HG03457 (cell line): ENCODE results near the gene SLC11A1.

Source experiments
- ATAC-seq: cut with Tn5 transposase; IDR thresholded peaks from one replicate; pipeline ENCODE4 v1.9.1; 2021; ENCODE audit warnings: moderate number of reproducible peaks; ENCODE audit not compliant: unreplicated experiment

Gene SLC11A1

DNA sequence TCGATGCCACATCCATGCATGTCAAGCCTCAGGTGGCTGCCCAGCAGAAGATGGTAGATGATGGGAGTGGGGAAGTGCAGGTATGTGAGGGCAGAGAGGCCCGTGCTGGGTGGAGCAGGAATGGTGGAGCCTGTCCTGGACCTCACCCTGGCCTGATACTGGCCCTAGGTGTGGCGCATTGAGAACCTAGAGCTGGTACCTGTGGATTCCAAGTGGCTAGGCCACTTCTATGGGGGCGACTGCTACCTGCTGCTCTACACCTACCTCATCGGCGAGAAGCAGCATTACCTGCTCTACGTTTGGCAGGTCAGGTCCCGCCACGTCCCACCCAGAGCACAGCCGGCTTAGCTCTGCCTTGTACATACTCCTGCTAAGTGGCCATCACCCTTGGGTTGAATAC lies 49.8 kb downstream of the SLC11A1 start:
- ATAC-seq = no peak

DNA sequence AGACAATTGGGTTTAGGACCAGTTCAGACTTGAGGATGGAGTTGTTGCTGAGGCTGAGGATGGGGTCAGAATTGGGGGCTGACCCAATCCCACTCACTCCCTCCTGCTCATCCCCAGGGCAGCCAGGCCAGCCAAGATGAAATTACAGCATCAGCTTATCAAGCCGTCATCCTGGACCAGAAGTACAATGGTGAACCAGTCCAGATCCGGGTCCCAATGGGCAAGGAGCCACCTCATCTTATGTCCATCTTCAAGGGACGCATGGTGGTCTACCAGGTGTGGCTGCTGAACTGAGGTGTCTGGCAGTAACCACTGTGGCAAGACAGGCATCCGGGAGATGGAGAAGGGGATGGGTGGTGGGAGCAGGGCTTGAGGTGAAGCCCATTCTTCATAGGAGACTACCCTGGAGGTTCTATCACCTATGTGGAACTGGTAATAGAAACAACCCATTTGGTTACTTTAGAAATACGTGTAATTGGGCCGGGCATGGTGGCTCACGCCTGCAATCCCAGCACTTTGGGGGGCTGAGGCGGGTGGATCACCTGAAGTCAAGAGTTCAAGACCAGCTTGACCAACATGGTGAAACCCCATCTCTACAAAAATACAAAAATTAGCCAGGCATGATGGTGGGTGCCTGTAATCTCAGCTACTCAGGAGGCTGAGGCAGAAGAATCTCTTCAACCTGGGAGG lies 50.7 kb downstream of the SLC11A1 start:
- ATAC-seq = no peak

DNA sequence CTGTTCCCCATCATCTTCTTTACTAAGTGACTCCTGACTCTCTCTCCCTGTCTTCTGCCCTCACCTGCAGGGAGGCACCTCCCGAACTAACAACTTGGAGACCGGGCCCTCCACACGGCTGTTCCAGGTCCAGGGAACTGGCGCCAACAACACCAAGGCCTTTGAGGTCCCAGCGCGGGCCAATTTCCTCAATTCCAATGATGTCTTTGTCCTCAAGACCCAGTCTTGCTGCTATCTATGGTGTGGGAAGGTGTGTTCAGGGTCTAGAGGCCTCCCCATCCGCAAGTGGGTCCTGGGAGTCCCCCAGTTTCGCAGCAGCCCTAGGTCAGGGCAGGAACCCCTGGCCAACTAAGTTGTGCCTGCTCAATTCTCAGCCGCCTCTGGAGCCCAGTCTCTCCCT lies 52.4 kb downstream of the SLC11A1 start:
- ATAC-seq = no peak

DNA sequence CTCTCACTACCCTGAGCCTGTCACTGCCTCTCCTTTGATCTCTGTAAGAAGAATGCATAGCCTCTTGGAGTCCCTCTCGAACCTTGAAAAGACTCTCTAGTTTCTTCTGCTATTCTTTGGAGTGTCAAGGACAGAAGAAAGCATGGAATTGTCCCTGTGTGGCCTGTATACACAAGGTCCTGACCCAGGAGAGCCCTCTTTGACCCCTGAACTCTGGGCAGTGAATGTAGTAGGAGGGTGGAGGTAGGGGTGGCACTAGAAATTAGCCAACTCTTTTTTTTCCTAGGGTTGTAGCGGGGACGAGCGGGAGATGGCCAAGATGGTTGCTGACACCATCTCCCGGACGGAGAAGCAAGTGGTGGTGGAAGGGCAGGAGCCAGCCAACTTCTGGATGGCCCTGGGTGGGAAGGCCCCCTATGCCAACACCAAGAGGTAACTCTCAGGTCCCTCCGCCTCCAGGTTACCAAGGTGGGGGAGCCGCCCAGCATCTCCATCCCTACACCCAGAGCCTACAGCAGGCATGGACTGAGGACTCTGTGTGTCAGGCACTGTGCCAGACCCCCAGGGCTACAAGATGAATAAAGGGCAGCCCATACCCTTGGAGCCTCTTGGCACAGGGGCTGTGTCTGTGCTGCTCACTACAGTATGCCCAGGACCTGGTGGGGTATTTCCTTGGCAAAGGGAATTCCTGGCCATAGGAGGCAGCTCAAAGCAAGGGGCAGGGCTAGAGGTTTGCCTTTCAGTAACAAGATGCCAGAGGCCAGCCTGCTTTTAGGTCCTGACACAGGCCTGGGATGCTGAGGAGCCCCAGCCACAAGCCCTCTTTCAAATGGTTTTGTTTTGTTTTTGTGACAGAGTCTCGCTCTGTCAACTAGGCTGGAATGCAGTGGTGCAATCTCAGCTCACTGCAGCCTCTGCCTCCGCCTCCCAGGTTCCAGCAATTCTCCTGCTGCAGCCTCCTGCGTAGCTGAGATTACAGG lies 53.2 kb downstream of the SLC11A1 start:
- no peak for ATAC-seq

DNA sequence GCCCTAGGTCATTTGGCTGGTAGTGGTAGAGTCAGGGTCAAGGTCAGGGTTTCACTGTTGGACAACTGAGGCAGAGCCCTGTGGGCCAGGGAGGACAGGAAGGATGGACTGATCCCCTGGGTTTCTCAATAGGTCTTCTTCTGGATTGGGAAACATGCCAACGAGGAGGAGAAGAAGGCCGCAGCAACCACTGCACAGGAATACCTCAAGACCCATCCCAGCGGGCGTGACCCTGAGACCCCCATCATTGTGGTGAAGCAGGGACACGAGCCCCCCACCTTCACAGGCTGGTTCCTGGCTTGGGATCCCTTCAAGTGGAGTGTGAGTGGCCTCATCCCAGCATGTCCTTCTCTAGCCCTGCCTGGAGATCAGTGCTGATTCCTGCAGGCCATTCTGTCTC lies 54.9 kb downstream of the SLC11A1 start:
- ATAC-seq = no peak

DNA sequence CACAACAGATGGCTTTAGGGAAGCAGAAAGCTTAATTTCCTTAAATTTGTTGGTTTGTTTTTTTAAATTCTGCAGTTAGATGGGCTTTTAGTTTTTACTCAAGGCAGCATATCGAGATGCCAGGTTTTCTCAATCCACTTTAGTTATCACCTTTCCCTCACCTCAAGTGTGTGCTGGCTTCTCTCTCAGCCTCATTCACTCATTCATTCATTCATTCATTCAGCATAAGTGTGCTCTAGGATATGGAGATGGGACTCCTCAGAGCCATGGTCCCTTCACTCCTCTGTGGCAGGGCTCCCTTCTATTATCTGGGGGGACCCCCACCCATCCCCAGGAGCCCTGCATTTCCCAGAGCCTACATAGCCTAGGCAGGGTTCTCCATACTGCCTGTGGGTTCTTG lies 55.9 kb downstream of the SLC11A1 start:
- no peak for ATAC-seq

DNA sequence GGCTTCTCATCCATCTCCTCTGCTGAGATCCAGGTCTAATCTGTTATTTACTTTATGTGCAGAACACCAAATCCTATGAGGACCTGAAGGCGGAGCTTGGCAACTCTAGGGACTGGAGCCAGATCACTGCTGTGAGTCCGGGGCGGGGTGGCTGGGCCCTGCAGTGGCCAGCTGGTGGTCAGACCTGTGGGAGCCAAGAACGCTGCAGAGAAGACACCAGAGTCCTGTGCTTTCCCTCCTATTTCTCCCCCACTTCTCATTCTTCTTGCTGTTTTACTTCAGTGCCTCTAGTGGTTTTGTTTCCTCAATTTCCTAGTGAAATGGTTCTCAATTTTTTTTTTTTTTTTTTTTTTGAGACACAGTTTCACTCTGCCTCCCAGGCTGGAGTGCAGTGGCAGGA lies 56.5 kb downstream of the SLC11A1 start:
- ATAC-seq = no peak

DNA sequence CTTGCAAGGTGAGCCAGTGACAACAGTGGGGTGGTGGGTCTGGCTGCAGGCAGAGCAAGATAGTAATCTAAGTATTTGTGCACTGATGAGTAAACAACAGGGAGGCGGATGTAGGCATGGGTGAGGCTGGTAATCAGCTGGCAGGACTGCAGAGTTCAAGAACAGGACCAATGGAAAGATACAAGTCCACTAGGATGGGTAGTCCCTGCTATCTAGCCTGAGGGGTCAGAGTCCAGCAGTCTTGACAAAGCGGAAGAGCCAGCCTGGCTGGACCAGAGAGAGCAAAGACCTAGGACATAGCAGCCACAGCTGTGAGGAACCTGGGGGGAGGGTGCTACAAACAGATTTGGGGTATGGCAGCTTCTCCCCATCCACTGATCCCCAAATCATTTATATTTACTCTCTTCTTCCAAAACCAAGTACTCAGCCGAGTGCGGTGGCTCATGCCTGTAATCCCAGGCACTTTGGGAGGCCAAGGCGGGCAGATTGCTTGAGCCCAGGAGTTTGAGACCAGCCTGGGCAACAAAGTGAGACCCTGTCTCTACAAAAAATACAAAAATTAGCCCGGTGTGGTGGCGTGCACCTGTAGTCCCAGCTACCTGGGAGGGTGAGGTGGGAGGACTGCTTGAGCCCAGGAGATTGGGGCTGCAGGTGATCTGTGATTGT lies 62.8 kb downstream of the SLC11A1 start:
- ATAC-seq = no peak

DNA sequence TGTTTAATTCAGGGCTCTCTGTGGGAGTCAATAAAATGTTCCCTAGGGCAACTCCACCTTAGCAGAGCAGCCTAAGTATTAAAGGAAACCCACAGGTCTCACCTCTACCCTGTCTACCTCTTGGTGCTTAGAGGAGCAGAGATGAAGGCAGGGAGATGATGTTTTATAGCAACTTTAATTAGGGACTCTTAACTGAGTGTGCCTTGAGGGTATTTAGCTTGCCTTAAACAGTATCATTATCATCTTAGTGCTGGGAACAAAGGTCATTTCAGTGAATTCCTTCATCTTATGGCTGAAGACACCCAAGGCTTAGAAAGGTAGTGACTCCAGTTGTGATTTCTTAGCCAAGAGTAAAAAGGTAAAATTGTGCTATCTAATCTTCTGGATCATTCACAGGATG lies 63.5 kb downstream of the SLC11A1 start:
- ATAC-seq = no peak
